HepG2 (cell line): ENCODE results near the gene DAB1. TPM values are rescaled to one million over a fixed set of nuclear protein-coding genes. Genes with fewer than 3 reads are reported as not detected.

ENCODE experiments used
- ATAC-seq: fragments of 200-7000 bp; cut with Tn5 transposase; 3 replicates; pipeline ENCODE4 v1.9.1; 2020; ENCODE audit warnings: mild to moderate bottlenecking, moderate library complexity
- BruUV-seq: library from RNA; stranded (reverse); fragments of 400-500 nt; replicated peaks from 2 replicates; lab custom pipeline; 2021; lab: Mats Ljungman, UMichigan
- CTCF ChIA-PET: fragments of 300-600 bp; formaldehyde crosslinking; extraction: SDS; loops from one replicate; lab custom pipeline; 2021; ENCODE audit warnings: low total read pairs, inconsistent platforms, low intra/inter-chr PET ratio; lab: Yijun Ruan, JAX
- POLR2A ChIA-PET: fragments of 350-600 bp; sonication (Branson Sonifier 250); formaldehyde crosslinking; loops from one replicate; lab custom pipeline; 2020; ENCODE audit warnings: antibody characterized with exemption, inconsistent platforms; lab: Yijun Ruan, JAX
- DNase-seq: peaks from one replicate; pipeline ENCODE4 v3.0.0-alpha.2; 2015; ENCODE audit warnings: low spot score
- FAIRE-seq: peaks from 3 replicates; lab custom pipeline; 2011; peaks lifted over from hg19 to GRCh38; lab: Jason Lieb, UNC
- H2AFZ ChIP-seq: one replicate; pipeline ENCODE4 v1.6.1; 2011; ENCODE audit warnings: low read length, inconsistent platforms
- H3K27ac ChIP-seq: fragments of 300-600 bp; 3 replicates; pipeline ENCODE4 v1.8.0; 2011; ENCODE audit warnings: mixed run types, mild to moderate bottlenecking, mixed read lengths, low read length, inconsistent platforms; ENCODE audit not compliant: insufficient read depth; ENCODE audit errors: extremely low read length
- H3K27me3 ChIP-seq, 2 experiments: fragments of 200-600 bp in 1 of 2; 2 replicates in 1 of 2; 3 replicates in 1 of 2; pipeline versions ENCODE4 v1.6.0 to v1.8.0; 2011; ENCODE audit warnings: low read length in 2 of 2, mild to moderate bottlenecking in 2 of 2, moderate library complexity in 2 of 2, inconsistent platforms in 1 of 2; ENCODE audit not compliant: insufficient read depth in 2 of 2, control insufficient read depth in 1 of 2
- H3K36me3 ChIP-seq, 2 experiments: fragments of 200-600 bp in 1 of 2; replicated peaks in 1 of 2; 2 replicates in 1 of 2; 3 replicates in 1 of 2; pipeline versions ENCODE4 v1.5.1 to v1.8.0; 2011; ENCODE audit warnings: low read length in 2 of 2, inconsistent platforms in 1 of 2; ENCODE audit not compliant: insufficient read depth in 2 of 2, control insufficient read depth in 1 of 2
- H3K4me1 ChIP-seq: 2 replicates; pipeline ENCODE4 v1.5.1; 2012; ENCODE audit warnings: low read length, inconsistent platforms; ENCODE audit not compliant: insufficient read depth
- H3K4me2 ChIP-seq: 2 replicates; pipeline ENCODE4 v1.6.0; 2011; ENCODE audit warnings: low read depth, low read length, inconsistent platforms
- H3K4me3 ChIP-seq, 3 experiments: fragments of 200-600 bp in 1 of 3; sonication (generic), shearing (Covaris generic) in 1 of 3; replicated peaks in 1 of 3; 2 replicates each; pipeline ENCODE4 v1.5.1; 2011 to 2016; ENCODE audit warnings: low read length in 3 of 3, inconsistent platforms in 2 of 3, low read depth in 2 of 3, mild to moderate bottlenecking in 2 of 3, control low read depth in 1 of 3, mixed read lengths in 1 of 3; ENCODE audit not compliant: insufficient read depth in 1 of 3
- H3K79me2 ChIP-seq: one replicate; pipeline ENCODE4 v1.6.1; 2011; ENCODE audit warnings: low read length, inconsistent platforms; ENCODE audit not compliant: insufficient read depth
- H3K9ac ChIP-seq: 2 replicates; pipeline ENCODE4 v1.6.0; 2011; ENCODE audit warnings: mild to moderate bottlenecking, low read depth, low read length, inconsistent platforms; ENCODE audit not compliant: insufficient read depth
- H3K9me3 ChIP-seq: 2 replicates; pipeline ENCODE4 v1.5.1; 2012; ENCODE audit warnings: mild to moderate bottlenecking, low read length
- H4K20me1 ChIP-seq: 2 replicates; pipeline ENCODE4 v1.6.0; 2011; ENCODE audit warnings: inconsistent platforms, mild to moderate bottlenecking, low read length, moderate library complexity; ENCODE audit not compliant: insufficient read depth
- ARHGAP35 ChIP-seq: sonication (generic); formaldehyde crosslinking; IDR thresholded peaks from 2 replicates; pipeline ENCODE4 v1.9.0; 2022; ENCODE audit warnings: mild to moderate bottlenecking, inconsistent platforms, moderate library complexity, missing genetic modification reagents, borderline replicate concordance
- BRCA1 ChIP-seq: sonication (generic); formaldehyde crosslinking; IDR thresholded peaks from 2 replicates; pipeline ENCODE4 v1.4.0; 2020; ENCODE audit warnings: missing genetic modification reagents
- DNMT3B ChIP-seq: conservative IDR thresholded peaks from 2 replicates; pipeline ENCODE4 v1.6.1; 2016; ENCODE audit warnings: missing biosample characterization, control low read depth
- ELK4 ChIP-seq: sonication (generic); formaldehyde crosslinking; IDR thresholded peaks from 2 replicates; pipeline ENCODE4 v1.9.0; 2021; ENCODE audit warnings: missing genetic modification reagents, borderline replicate concordance
- JDP2 ChIP-seq: sonication (generic); formaldehyde crosslinking; IDR thresholded peaks from 2 replicates; pipeline ENCODE4 v1.8.1; 2022; ENCODE audit warnings: missing genetic modification reagents, borderline replicate concordance
- NFYB ChIP-seq: sonication (generic); formaldehyde crosslinking; IDR thresholded peaks from 2 replicates; pipeline ENCODE4 v1.4.0; 2020; ENCODE audit warnings: missing genetic modification reagents
- REST ChIP-seq, 2 experiments: IDR thresholded peaks; 2 replicates each; pipeline ENCODE4 v1.6.1; 2011 to 2012; ENCODE audit warnings: low read length in 2 of 2, borderline replicate concordance in 1 of 2, low read depth in 1 of 2, mild to moderate bottlenecking in 1 of 2, moderate library complexity in 1 of 2
- SALL1 ChIP-seq: sonication (generic); formaldehyde crosslinking; IDR thresholded peaks from 2 replicates; pipeline ENCODE4 v1.8.0; 2022; ENCODE audit warnings: mild to moderate bottlenecking, missing genetic modification reagents
- SOX13 ChIP-seq, 3 experiments: fragments of 450-650 bp in 1 of 3; sonication (generic) in 1 of 3; formaldehyde crosslinking in 1 of 3; IDR thresholded peaks in 2 of 3; conservative IDR thresholded peaks in 1 of 3; 2 replicates each; pipeline versions ENCODE4 v1.5.0 to v1.6.1; 2016 to 2020; ENCODE audit warnings: antibody characterized with exemption in 1 of 3, mild to moderate bottlenecking in 1 of 3, missing compliant biosample characterization in 1 of 3, missing genetic modification reagents in 1 of 3, moderate library complexity in 1 of 3
- ZNF160 ChIP-seq: sonication (generic); formaldehyde crosslinking; IDR thresholded peaks from 2 replicates; pipeline ENCODE4 v1.8.0; 2022; ENCODE audit warnings: mild to moderate bottlenecking, inconsistent platforms, missing genetic modification reagents
- ZNF232 ChIP-seq: sonication (generic); formaldehyde crosslinking; IDR thresholded peaks from 2 replicates; pipeline ENCODE4 v1.4.0; 2020; ENCODE audit warnings: missing genetic modification reagents, borderline replicate concordance
- ZNF547 ChIP-seq: sonication (generic); formaldehyde crosslinking; IDR thresholded peaks from 2 replicates; pipeline ENCODE4 v1.5.1; 2020; ENCODE audit warnings: mild to moderate bottlenecking, missing genetic modification reagents
- ZNF556 ChIP-seq: sonication (generic); formaldehyde crosslinking; IDR thresholded peaks from 2 replicates; pipeline ENCODE4 v1.4.0; 2020; ENCODE audit warnings: mild to moderate bottlenecking, missing genetic modification reagents, borderline replicate concordance
- ZNF562 ChIP-seq: sonication (generic); formaldehyde crosslinking; IDR thresholded peaks from 2 replicates; pipeline ENCODE4 v1.8.0; 2022; ENCODE audit warnings: missing genetic modification reagents, borderline replicate concordance
- ZNF569 ChIP-seq: sonication (generic); formaldehyde crosslinking; IDR thresholded peaks from 2 replicates; pipeline ENCODE4 v1.5.0; 2020; ENCODE audit warnings: mild to moderate bottlenecking, missing genetic modification reagents, moderate library complexity, borderline replicate concordance
- ZNF580 ChIP-seq: IDR thresholded peaks from 2 replicates; pipeline ENCODE4 v1.6.1; 2016; ENCODE audit warnings: low read depth, borderline replicate concordance
- ZNF605 ChIP-seq: sonication (generic); formaldehyde crosslinking; IDR thresholded peaks from 2 replicates; pipeline ENCODE4 v1.8.0; 2022; ENCODE audit warnings: mild to moderate bottlenecking, missing genetic modification reagents
- ZNF790 ChIP-seq: sonication (generic); formaldehyde crosslinking; IDR thresholded peaks from 2 replicates; pipeline ENCODE4 v1.8.0; 2022; ENCODE audit warnings: missing genetic modification reagents, mild to moderate bottlenecking, borderline replicate concordance
- WGBS: methylation state at CpG from one replicate; pipeline ENCODE4 v1.1.6; 2017; ENCODE audit warnings: low lambda C conversion rate; 5-methylcytosine and 5-hydroxymethylcytosine counted together
- in situ Hi-C: cut with HindIII; loops from 2 replicates; pipeline ENCODE4 v1.10.0; 2017; ENCODE audit warnings: low pct_unique_long_range_greater_than_20kb; ENCODE audit not compliant: extremely low pct_ligation_motif_present
- intact Hi-C: fragments of 100-400 bp; cut with micrococcal nuclease; formaldehyde crosslinking; loops from one replicate; pipeline ENCODE4 v1.10.0; 2022; ENCODE audit not compliant: unreplicated experiment
- polyA plus RNA-seq, 8 experiments: library from polyadenylated mRNA; depleted of rRNA in 3 of 8; stranded (reverse) in 7 of 8; unstranded in 1 of 8; fragments of >200 nt; fragmentation: Illumina TruSeq in 4 of 8; extraction: Trizol in 4 of 8; gene quantifications; 2 replicates each; pipeline versions ENCODE4 v1.2.1 to v1.2.3, GENCODE V29; 2011 to 2016; ENCODE audit warnings: low read depth in 4 of 8, missing spikeins in 1 of 8, mixed read lengths in 1 of 8; ENCODE audit not compliant: insufficient read depth in 1 of 8
- total RNA-seq, 5 experiments: library from RNA; depleted of rRNA; stranded (reverse); fragments of >200 nt; fragmentation: Illumina TruSeq; extraction: Trizol; gene quantifications; 2 replicates each; pipeline ENCODE4 v1.2.3, GENCODE V29; 2016; ENCODE audit warnings: low read depth in 1 of 5

The DAB1 gene
- total and polyA plus RNA-seq, 2 of the 13 experiments (the other 11 are each of a cell fraction or from before 2014, with no cell fraction given): 0.04 to 0.13 TPM

GRCh38 chr1:57061369-57061768 is 362.5 kb downstream of the DAB1 start (continued):
- TF ChIP-seq SOX13 (IDR thresholded peaks at IDR 0.05) (no peak), SOX13 (CRISPR knock-in tag; conservative IDR thresholded peaks at IDR 0.05 in 1 of 2, IDR thresholded peaks at IDR 0.05 in 1 of 2) (0 out of 4 replicates have a peak, but pooled peaks of 1 of the 2 experiments have one; percentile 13), DNMT3B (no peak), SALL1 (CRISPR knock-in tag) (0 out of 2 replicates have a peak, but pooled peaks have one; percentile 26)

- no peak overlapping the region for H2AFZ ChIP-seq
- POLR2A ChIA-PET: interaction anchor here (0.9 kb wide), 1 partner anchor 226 kb away, joined by 3 read pairs; no protein-coding TSS in a partner anchor
- 0% methylated on average over 3 of the region's 3 CpGs for WGBS
- CTCF ChIA-PET: interaction anchor here (1.3 to 1.4 kb wide), 2 partner anchors 228 to 229 kb away, joined by 3 to 4 read pairs; no protein-coding TSS in a partner anchor
- DNase-seq (peak; percentile 85), ATAC-seq (peak; percentile 73), FAIRE-seq (peak; percentile 88)
- H3K9ac ChIP-seq: no peak overlapping the region
- no peaks in the 10 kb centered on the region for H3K36me3 ChIP-seq
- peak overlapping the region; percentile 70 for H3K4me2 ChIP-seq
- H3K4me1 ChIP-seq: peaks cover 59% of the 10 kb centered on the region
- H3K27ac ChIP-seq: peak overlapping the region; percentile 41
- intact Hi-C loops: loop anchor here (2.0 to 10.0 kb wide), 2 partner anchors 96 to 206 kb away; partner anchors contain the start of genes C8A and C8B
- in situ Hi-C loops: loop anchor here (5.0 kb wide), 1 partner anchor 228 kb away; no protein-coding TSS in a partner anchor
- no TSS peak for BruUV-seq
- H3K79me2 ChIP-seq: no peaks in the 10 kb centered on the region
- no peaks in the 10 kb centered on the region for H3K9me3 ChIP-seq
- H4K20me1 ChIP-seq: no peaks in the 10 kb centered on the region
- no peak overlapping the region for H3K4me3 ChIP-seq
- H3K27me3 ChIP-seq: no peaks in the 10 kb centered on the region
- TF ChIP-seq BRCA1 (no peak), ZNF160 (no peak), ZNF556 (CRISPR knock-in tag) (no peak), ZNF790 (CRISPR knock-in tag) (no peak), ZNF605 (CRISPR knock-in tag) (no peak), ZNF547 (CRISPR knock-in tag) (no peak), ARHGAP35 (CRISPR knock-in tag) (no peak), ZNF569 (CRISPR knock-in tag) (no peak), JDP2 (CRISPR knock-in tag) (no peak), ZNF562 (CRISPR knock-in tag) (no peak), ELK4 (CRISPR knock-in tag) (no peak), NFYB (CRISPR knock-in tag) (no peak), ZNF580 (CRISPR knock-in tag) (no peak), ZNF232 (CRISPR knock-in tag) (peak; percentile 16; the same call in 1 of the 2 replicates), REST (IDR thresholded peaks at IDR 0.05; ENCODE audit: borderline replicate concordance in 1 of 2, low read depth in 1 of 2, low read length in 2 of 2) (no peak)
These were observed 363.4 kb downstream of the DAB1 start for GRCh38 chr1:57060451-57060850.
